ENCODE results near the gene PVALEF. TPM values are rescaled to one million over a fixed set of nuclear protein-coding genes. Genes with fewer than 3 reads are reported as not detected.

Gene PVALEF
- total and polyA plus RNA-seq, 2 of the 8 experiments (the other 6 are each of a cell fraction or from before 2014, with no cell fraction given), result 0.03 TPM; not detected in 1

GRCh38 chr17:81229666-81229920 is 64.3 kb downstream of the PVALEF start:
- H3K23ac ChIP-seq (ENCODE audit: insufficient read length), result no peak overlapping the region
- no peak overlapping the region for H4K5ac ChIP-seq (ENCODE audit: insufficient read length, low read depth, low read length)
- no peak overlapping the region for H4K91ac ChIP-seq (replicated peaks; ENCODE audit: insufficient read length, low read length)
- no peaks in the 10 kb centered on the region for H3K4me1 ChIP-seq (replicated peaks in 1 of 4; ENCODE audit: control insufficient read depth in 3 of 4, insufficient read depth in 4 of 4, low read length in 3 of 4)
- no peak overlapping the region for H3K4me3 ChIP-seq (ENCODE audit: extremely low read depth in 1 of 4, insufficient read depth in 2 of 4, low read depth in 3 of 4, low read length in 4 of 4)
- no peak overlapping the region for H3K56ac ChIP-seq (replicated peaks; ENCODE audit: insufficient read length, low read depth, low read length)
- FAIRE-seq, result no peak
- H3K79me2 ChIP-seq (ENCODE audit: control insufficient read depth in 1 of 2, insufficient read depth in 2 of 2, low read length in 2 of 2), result no peaks in the 10 kb centered on the region
- no peak overlapping the region for H3K14ac ChIP-seq (ENCODE audit: insufficient read length)
- H4K8ac ChIP-seq (ENCODE audit: extremely low read depth, insufficient read depth, low read length), result no peak overlapping the region
- ChIA-PET CTCF (ENCODE audit: partially characterized antibody) (interaction anchor here (0.6 to 1.7 kb wide), 10 partner anchors 10 to 1601 kb away, joined by 3 to 7 read pairs (median 3); partner anchors contain the start of genes NDUFAF8 and TEPSIN), POLR2A (ENCODE audit: partially characterized antibody) (interaction anchor here (1.0 to 1.7 kb wide), 4 partner anchors 9 to 279 kb away, joined by 3 to 10 read pairs (median 3); partner anchors contain the start of genes NDUFAF8 and TEPSIN)
- H3K9me3 ChIP-seq (ENCODE audit: insufficient read depth in 2 of 2, low read depth in 1 of 2, low read length in 1 of 2), result no peaks in the 10 kb centered on the region; a peak in 1 of 4 replicates
- H3K4me2 ChIP-seq (ENCODE audit: insufficient read depth in 1 of 2, low read depth in 2 of 2, low read length in 2 of 2), result no peak overlapping the region
- no peak overlapping the region for H2BK15ac ChIP-seq (ENCODE audit: low read length)
- 94% methylated on average over 14 of the region's 14 CpGs; no CpG with 5 or more reads in 1 of the 2 experiments for WGBS, 2 experiments (ENCODE audit: extremely low coverage in 1 of 2, insufficient coverage in 1 of 2, insufficient read length in 1 of 2, insufficient replicate concordance in 2 of 2, low coverage in 1 of 2, low lambda C conversion rate in 2 of 2, missing lambda C conversion rate in 1 of 2)
- peaks cover 0 to 9% of the 10 kb centered on the region in 2 experiments for H4K20me1 ChIP-seq (replicated peaks in 1 of 2; ENCODE audit: control insufficient read depth in 1 of 2, insufficient read depth in 2 of 2, low read length in 2 of 2)
- no peak overlapping the region for H3K4ac ChIP-seq (replicated peaks; ENCODE audit: insufficient read length, low read depth, low read length)
- no peaks in the 10 kb centered on the region for H3K23me2 ChIP-seq (ENCODE audit: low read depth, low read length)
- H3K36me3 ChIP-seq (ENCODE audit: control insufficient read depth in 2 of 4, insufficient read depth in 4 of 4, low read length in 3 of 4), result peaks cover 0 to 18% (median 4%) of the 10 kb centered on the region in 4 experiments; a peak in 5 of 8 replicates
- H3K18ac ChIP-seq (ENCODE audit: extremely low read depth, low read length), result no peak overlapping the region
- H2BK12ac ChIP-seq (ENCODE audit: low read depth, low read length), result no peak overlapping the region
- H3K9ac ChIP-seq (replicated peaks in 1 of 4; ENCODE audit: extremely low read depth in 1 of 4, low read depth in 3 of 4, low read length in 3 of 4), result no peak overlapping the region
- H2BK5ac ChIP-seq (ENCODE audit: low read depth, low read length), result no peak overlapping the region
- H3K79me1 ChIP-seq (ENCODE audit: low read depth, low read length), result no peaks in the 10 kb centered on the region; the same call in 1 of the 2 replicates
- no peak overlapping the region for H2AFZ ChIP-seq (ENCODE audit: low read length)
- DNase-seq (ENCODE audit: low read depth in 1 of 2, low spot score in 2 of 2), result no peak
- no peak overlapping the region for H3K27ac ChIP-seq (ENCODE audit: low read depth, low read length)
- H2BK120ac ChIP-seq (replicated peaks; ENCODE audit: low read depth, low read length), result no peak overlapping the region
- H2BK20ac ChIP-seq (ENCODE audit: low read length), result no peak overlapping the region
- H3K27me3 ChIP-seq (replicated peaks in 1 of 4; ENCODE audit: control insufficient read depth in 3 of 4, extremely low read depth in 1 of 4, insufficient read depth in 3 of 4, low read length in 3 of 4), result no peaks in the 10 kb centered on the region
- no peak overlapping the region for H2AK5ac ChIP-seq (ENCODE audit: low read depth, low read length)
- TF ChIP-seq, protein P1, sequence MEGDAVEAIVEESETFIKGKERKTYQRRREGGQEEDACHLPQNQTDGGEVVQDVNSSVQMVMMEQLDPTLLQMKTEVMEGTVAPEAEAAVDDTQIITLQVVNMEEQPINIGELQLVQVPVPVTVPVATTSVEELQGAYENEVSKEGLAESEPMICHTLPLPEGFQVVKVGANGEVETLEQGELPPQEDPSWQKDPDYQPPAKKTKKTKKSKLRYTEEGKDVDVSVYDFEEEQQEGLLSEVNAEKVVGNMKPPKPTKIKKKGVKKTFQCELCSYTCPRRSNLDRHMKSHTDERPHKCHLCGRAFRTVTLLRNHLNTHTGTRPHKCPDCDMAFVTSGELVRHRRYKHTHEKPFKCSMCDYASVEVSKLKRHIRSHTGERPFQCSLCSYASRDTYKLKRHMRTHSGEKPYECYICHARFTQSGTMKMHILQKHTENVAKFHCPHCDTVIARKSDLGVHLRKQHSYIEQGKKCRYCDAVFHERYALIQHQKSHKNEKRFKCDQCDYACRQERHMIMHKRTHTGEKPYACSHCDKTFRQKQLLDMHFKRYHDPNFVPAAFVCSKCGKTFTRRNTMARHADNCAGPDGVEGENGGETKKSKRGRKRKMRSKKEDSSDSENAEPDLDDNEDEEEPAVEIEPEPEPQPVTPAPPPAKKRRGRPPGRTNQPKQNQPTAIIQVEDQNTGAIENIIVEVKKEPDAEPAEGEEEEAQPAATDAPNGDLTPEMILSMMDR (IDR thresholded peaks at IDR 0.05; ENCODE audit: control extremely low read depth in 1 of 3, insufficient read depth in 1 of 3, low read depth in 1 of 3, low read length in 3 of 3), result no peak
- TF ChIP-seq KDM4A (IDR thresholded peaks at IDR 0.05; ENCODE audit: low read depth, low read length, severe bottlenecking) (no peak), ATF2 (IDR thresholded peaks at IDR 0.05; ENCODE audit: low read length) (no peak), CREB1 (IDR thresholded peaks at IDR 0.05) (no peak), ASH2L (IDR thresholded peaks at IDR 0.05; ENCODE audit: low read length) (no peak), CBX8 (IDR thresholded peaks at IDR 0.05; ENCODE audit: borderline replicate concordance, low read depth, low read length) (no peak), GTF2F1 (IDR thresholded peaks at IDR 0.05; ENCODE audit: borderline replicate concordance, low read depth, low read length) (no peak), GABPA (IDR thresholded peaks at IDR 0.05; ENCODE audit: borderline replicate concordance, insufficient read depth, low read length) (no peak), JUN (IDR thresholded peaks at IDR 0.05; ENCODE audit: low read depth, low read length) (no peak)
